HepG2 (cell line): ENCODE data around the gene UPK1A. TPM values are rescaled to one million over a fixed set of nuclear protein-coding genes. Genes with fewer than 3 reads are reported as not detected.
A peak's percentile ranks its signal among the peaks of the same experiment; 100 is the strongest.

Experiments used
- ATAC-seq: fragments of 200-7000 bp; cut with Tn5 transposase; 3 replicates; pipeline ENCODE4 v1.9.1; 2020; ENCODE audit warnings: mild to moderate bottlenecking, moderate library complexity
- BruUV-seq: library from RNA; stranded (reverse); fragments of 400-500 nt; replicated peaks from 2 replicates; lab custom pipeline; 2021; lab: Mats Ljungman, UMichigan
- CTCF ChIA-PET: fragments of 300-600 bp; formaldehyde crosslinking; extraction: SDS; loops from one replicate; lab custom pipeline; 2021; ENCODE audit warnings: low total read pairs, inconsistent platforms, low intra/inter-chr PET ratio; lab: Yijun Ruan, JAX
- POLR2A ChIA-PET: fragments of 350-600 bp; sonication (Branson Sonifier 250); formaldehyde crosslinking; loops from one replicate; lab custom pipeline; 2020; ENCODE audit warnings: antibody characterized with exemption, inconsistent platforms; lab: Yijun Ruan, JAX
- DNase-seq: peaks from one replicate; pipeline ENCODE4 v3.0.0-alpha.2; 2015; ENCODE audit warnings: low spot score
- FAIRE-seq: peaks from 3 replicates; lab custom pipeline; 2011; peaks lifted over from hg19 to GRCh38; lab: Jason Lieb, UNC
- H2AFZ ChIP-seq: one replicate; pipeline ENCODE4 v1.6.1; 2011; ENCODE audit warnings: low read length, inconsistent platforms
- H3K27ac ChIP-seq: fragments of 300-600 bp; 3 replicates; pipeline ENCODE4 v1.8.0; 2011; ENCODE audit warnings: mixed run types, mild to moderate bottlenecking, mixed read lengths, low read length, inconsistent platforms; ENCODE audit not compliant: insufficient read depth; ENCODE audit errors: extremely low read length
- H3K27me3 ChIP-seq, 2 experiments: fragments of 200-600 bp in 1 of 2; 2 replicates in 1 of 2; 3 replicates in 1 of 2; pipeline versions ENCODE4 v1.6.0 to v1.8.0; 2011; ENCODE audit warnings: low read length in 2 of 2, mild to moderate bottlenecking in 2 of 2, moderate library complexity in 2 of 2, inconsistent platforms in 1 of 2; ENCODE audit not compliant: insufficient read depth in 2 of 2, control insufficient read depth in 1 of 2
- H3K36me3 ChIP-seq, 2 experiments: fragments of 200-600 bp in 1 of 2; replicated peaks in 1 of 2; 2 replicates in 1 of 2; 3 replicates in 1 of 2; pipeline versions ENCODE4 v1.5.1 to v1.8.0; 2011; ENCODE audit warnings: low read length in 2 of 2, inconsistent platforms in 1 of 2; ENCODE audit not compliant: insufficient read depth in 2 of 2, control insufficient read depth in 1 of 2
- H3K4me1 ChIP-seq: 2 replicates; pipeline ENCODE4 v1.5.1; 2012; ENCODE audit warnings: low read length, inconsistent platforms; ENCODE audit not compliant: insufficient read depth
- H3K4me2 ChIP-seq: 2 replicates; pipeline ENCODE4 v1.6.0; 2011; ENCODE audit warnings: low read depth, low read length, inconsistent platforms
- H3K4me3 ChIP-seq, 3 experiments: fragments of 200-600 bp in 1 of 3; sonication (generic), shearing (Covaris generic) in 1 of 3; replicated peaks in 1 of 3; 2 replicates each; pipeline ENCODE4 v1.5.1; 2011 to 2016; ENCODE audit warnings: low read length in 3 of 3, inconsistent platforms in 2 of 3, low read depth in 2 of 3, mild to moderate bottlenecking in 2 of 3, control low read depth in 1 of 3, mixed read lengths in 1 of 3; ENCODE audit not compliant: insufficient read depth in 1 of 3
- H3K79me2 ChIP-seq: one replicate; pipeline ENCODE4 v1.6.1; 2011; ENCODE audit warnings: low read length, inconsistent platforms; ENCODE audit not compliant: insufficient read depth
- H3K9ac ChIP-seq: 2 replicates; pipeline ENCODE4 v1.6.0; 2011; ENCODE audit warnings: mild to moderate bottlenecking, low read depth, low read length, inconsistent platforms; ENCODE audit not compliant: insufficient read depth
- H3K9me3 ChIP-seq: 2 replicates; pipeline ENCODE4 v1.5.1; 2012; ENCODE audit warnings: mild to moderate bottlenecking, low read length
- H4K20me1 ChIP-seq: 2 replicates; pipeline ENCODE4 v1.6.0; 2011; ENCODE audit warnings: inconsistent platforms, mild to moderate bottlenecking, low read length, moderate library complexity; ENCODE audit not compliant: insufficient read depth
- ISL2 ChIP-seq: sonication (generic); formaldehyde crosslinking; IDR thresholded peaks from 2 replicates; pipeline ENCODE4 v1.5.0; 2020; ENCODE audit warnings: missing genetic modification reagents
- KDM2A ChIP-seq: sonication (generic); formaldehyde crosslinking; IDR thresholded peaks from 2 replicates; pipeline ENCODE4 v1.4.0; 2020; ENCODE audit warnings: low read depth, missing genetic modification reagents, borderline replicate concordance
- KDM5B ChIP-seq: sonication (generic); formaldehyde crosslinking; IDR thresholded peaks from 2 replicates; pipeline ENCODE4 v1.4.0; 2020; ENCODE audit warnings: missing genetic modification reagents, mild to moderate bottlenecking, borderline replicate concordance
- MXD4 ChIP-seq: IDR thresholded peaks from 2 replicates; pipeline ENCODE4 v1.6.1; 2016; ENCODE audit warnings: mild to moderate bottlenecking, missing biosample characterization, missing genetic modification reagents
- SAP130 ChIP-seq: IDR thresholded peaks from 2 replicates; pipeline ENCODE4 v1.6.1; 2016; ENCODE audit warnings: low read depth
- SMC3 ChIP-seq: IDR thresholded peaks from 2 replicates; pipeline ENCODE4 v1.6.1; 2011; ENCODE audit warnings: low read length, improper control_type of control experiment
- SUZ12 ChIP-seq: fragments of 150-350 bp; IDR thresholded peaks from 2 replicates; pipeline ENCODE4 v1.6.1; 2014; ENCODE audit warnings: low read depth, low read length
- ZBTB1 ChIP-seq: sonication (generic); formaldehyde crosslinking; IDR thresholded peaks from 2 replicates; pipeline ENCODE4 v1.4.0; 2020; ENCODE audit warnings: missing genetic modification reagents, borderline replicate concordance
- ZKSCAN8 ChIP-seq: IDR thresholded peaks from 2 replicates; pipeline ENCODE4 v1.6.1; 2016; ENCODE audit warnings: borderline replicate concordance, missing genetic modification reagents, missing compliant biosample characterization
- ZNF225 ChIP-seq: sonication (generic); formaldehyde crosslinking; IDR thresholded peaks from 2 replicates; pipeline ENCODE4 v1.4.0; 2020; ENCODE audit warnings: mild to moderate bottlenecking, missing genetic modification reagents
- ZNF362 ChIP-seq: sonication (generic); formaldehyde crosslinking; IDR thresholded peaks from 2 replicates; pipeline ENCODE4 v1.4.0; 2020; ENCODE audit warnings: missing genetic modification reagents, mild to moderate bottlenecking, borderline replicate concordance
- ZNF430 ChIP-seq: sonication (generic); formaldehyde crosslinking; IDR thresholded peaks from 2 replicates; pipeline ENCODE4 v1.9.0; 2021; ENCODE audit warnings: mild to moderate bottlenecking, missing genetic modification reagents
- ZNF607 ChIP-seq: sonication (generic); formaldehyde crosslinking; IDR thresholded peaks from 2 replicates; pipeline ENCODE4 v1.5.1; 2020; ENCODE audit warnings: missing genetic modification reagents, mild to moderate bottlenecking, borderline replicate concordance
- ZNF672 ChIP-seq: sonication (generic); formaldehyde crosslinking; IDR thresholded peaks from 2 replicates; pipeline ENCODE4 v1.8.1; 2022; ENCODE audit warnings: missing genetic modification reagents
- WGBS: methylation state at CpG from one replicate; pipeline ENCODE4 v1.1.6; 2017; ENCODE audit warnings: low lambda C conversion rate; 5-methylcytosine and 5-hydroxymethylcytosine counted together
- in situ Hi-C: cut with HindIII; loops from 2 replicates; pipeline ENCODE4 v1.10.0; 2017; ENCODE audit warnings: low pct_unique_long_range_greater_than_20kb; ENCODE audit not compliant: extremely low pct_ligation_motif_present
- intact Hi-C: fragments of 100-400 bp; cut with micrococcal nuclease; formaldehyde crosslinking; loops from one replicate; pipeline ENCODE4 v1.10.0; 2022; ENCODE audit not compliant: unreplicated experiment
- polyA plus RNA-seq, 8 experiments: library from polyadenylated mRNA; depleted of rRNA in 3 of 8; stranded (reverse) in 7 of 8; unstranded in 1 of 8; fragments of >200 nt; fragmentation: Illumina TruSeq in 4 of 8; extraction: Trizol in 4 of 8; gene quantifications; 2 replicates each; pipeline versions ENCODE4 v1.2.1 to v1.2.3, GENCODE V29; 2011 to 2016; ENCODE audit warnings: low read depth in 4 of 8, missing spikeins in 1 of 8, mixed read lengths in 1 of 8; ENCODE audit not compliant: insufficient read depth in 1 of 8
- total RNA-seq, 5 experiments: library from RNA; depleted of rRNA; stranded (reverse); fragments of >200 nt; fragmentation: Illumina TruSeq; extraction: Trizol; gene quantifications; 2 replicates each; pipeline ENCODE4 v1.2.3, GENCODE V29; 2016; ENCODE audit warnings: low read depth in 1 of 5
- TF ChIP-seq, protein P1 (sequence below): sonication (generic); formaldehyde crosslinking; IDR thresholded peaks from 2 replicates; pipeline ENCODE4 v1.4.0; 2020; ENCODE audit warnings: missing genetic modification reagents, borderline replicate concordance
- TF ChIP-seq, protein P2 (sequence below): IDR thresholded peaks from 2 replicates; pipeline ENCODE4 v1.6.1; 2016; ENCODE audit warnings: missing compliant biosample characterization, missing genetic modification reagents, borderline replicate concordance
- TF ChIP-seq, protein P3 (sequence below): sonication (generic); formaldehyde crosslinking; IDR thresholded peaks from 2 replicates; pipeline ENCODE4 v1.5.0; 2020; ENCODE audit warnings: missing genetic modification reagents
- TF ChIP-seq, protein P4 (sequence below): IDR thresholded peaks from 2 replicates; pipeline ENCODE4 v1.6.1; 2018; ENCODE audit warnings: missing genetic modification reagents

UPK1A gene
- total and polyA plus RNA-seq, 2 of the 13 experiments (the other 11 are each of a cell fraction or from before 2014, with no cell fraction given) = 2.9 TPM; not detected in 1

DNA sequence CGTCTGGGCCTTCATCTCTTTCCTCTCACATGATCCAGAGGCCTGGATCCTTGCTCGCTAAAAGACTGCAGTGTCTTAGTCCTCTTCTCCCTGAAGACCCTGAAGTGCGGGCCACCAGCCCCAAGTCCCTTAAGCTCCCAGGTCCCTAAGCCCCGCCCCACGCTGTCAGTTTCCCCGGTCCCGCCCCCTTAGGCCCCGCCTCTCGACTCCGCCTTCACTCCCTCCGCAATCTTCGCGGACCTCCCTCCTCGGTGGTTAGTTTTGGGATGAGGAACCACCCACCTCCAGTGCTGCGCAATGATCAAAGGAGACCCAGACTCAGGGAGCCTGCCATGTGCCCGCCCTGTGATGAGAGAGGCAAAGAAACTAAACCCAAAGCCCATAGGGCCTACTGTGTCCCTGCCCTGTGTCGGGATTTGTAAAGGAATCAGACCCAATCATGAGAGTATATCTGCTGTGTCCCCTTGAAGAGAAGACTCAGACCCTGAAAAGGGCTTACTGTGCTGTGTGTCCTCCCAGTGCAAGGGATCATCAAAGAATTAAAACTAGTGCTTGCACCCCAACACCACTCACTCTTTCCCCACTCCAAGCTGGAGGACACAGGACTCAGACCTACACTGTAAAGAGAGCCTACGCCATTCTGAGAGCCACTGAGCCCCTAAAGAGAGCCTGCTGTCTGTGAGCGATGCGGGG is 21.2 kb upstream of the UPK1A start:
- ChIA-PET CTCF (no interaction called here), POLR2A (interaction anchor here (0.8 to 4.8 kb wide), 5 partner anchors 16 to 101 kb away, joined by 3 to 44 read pairs (median 5); partner anchors contain the start of genes HAUS5 and RBM42)
- DNase-seq (peak; percentile 53), FAIRE-seq (peak; percentile 74), ATAC-seq (peak; percentile 17)
- Histone ChIP-seq H3K36me3 (no peaks in the 10 kb centered on the region), H3K27ac (peak overlapping the region; percentile 79), H3K9ac (peak overlapping the region; percentile 75), H4K20me1 (no peaks in the 10 kb centered on the region), H3K4me2 (peak overlapping the region; percentile 97), H3K27me3 (no peaks in the 10 kb centered on the region; a peak in 1 of 5 replicates), H3K4me1 (peaks cover 55% of the 10 kb centered on the region), H2AFZ (peak overlapping the region; percentile 77), H3K4me3 (peak overlapping the region; percentile 65 to 81 (median 66)), H3K9me3 (no peaks in the 10 kb centered on the region), H3K79me2 (peaks cover 14% of the 10 kb centered on the region)
- intact Hi-C loops = loop anchor here (10.0 kb wide), 1 partner anchor 90 kb away; no protein-coding TSS in a partner anchor
- in situ Hi-C loops = loop anchor here (5.0 kb wide), 1 partner anchor 98 kb away; the partner anchor contains the start of gene TMEM147
- BruUV-seq = no TSS peak
- 4% methylated on average over 20 of the region's 20 CpGs for WGBS
- TF ChIP-seq SMC3 (no peak), KDM5B (CRISPR knock-in tag) (no peak), ZNF362 (no peak), ZNF672 (no peak), ZNF430 (CRISPR knock-in tag) (no peak), KDM2A (CRISPR knock-in tag) (peak; percentile 24; the same call in 1 of the 2 replicates), ZBTB1 (CRISPR knock-in tag) (no peak), SAP130 (CRISPR knock-in tag) (peak; percentile 9), MXD4 (CRISPR knock-in tag) (no peak), ZNF225 (CRISPR knock-in tag) (peak; percentile 63; the same call in 1 of the 2 replicates), ISL2 (CRISPR knock-in tag) (0 out of 2 replicates have a peak, but pooled peaks have one; percentile 20), ZKSCAN8 (CRISPR knock-in tag) (no peak), ZNF607 (CRISPR knock-in tag) (peak; percentile 9; the same call in 1 of the 2 replicates), SUZ12 (no peak)
- TF ChIP-seq, protein P1, sequence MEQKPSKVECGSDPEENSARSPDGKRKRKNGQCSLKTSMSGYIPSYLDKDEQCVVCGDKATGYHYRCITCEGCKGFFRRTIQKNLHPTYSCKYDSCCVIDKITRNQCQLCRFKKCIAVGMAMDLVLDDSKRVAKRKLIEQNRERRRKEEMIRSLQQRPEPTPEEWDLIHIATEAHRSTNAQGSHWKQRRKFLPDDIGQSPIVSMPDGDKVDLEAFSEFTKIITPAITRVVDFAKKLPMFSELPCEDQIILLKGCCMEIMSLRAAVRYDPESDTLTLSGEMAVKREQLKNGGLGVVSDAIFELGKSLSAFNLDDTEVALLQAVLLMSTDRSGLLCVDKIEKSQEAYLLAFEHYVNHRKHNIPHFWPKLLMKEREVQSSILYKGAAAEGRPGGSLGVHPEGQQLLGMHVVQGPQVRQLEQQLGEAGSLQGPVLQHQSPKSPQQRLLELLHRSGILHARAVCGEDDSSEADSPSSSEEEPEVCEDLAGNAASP = 0 out of 2 replicates have a peak, but pooled peaks have one; percentile 10
- TF ChIP-seq, protein P2, sequence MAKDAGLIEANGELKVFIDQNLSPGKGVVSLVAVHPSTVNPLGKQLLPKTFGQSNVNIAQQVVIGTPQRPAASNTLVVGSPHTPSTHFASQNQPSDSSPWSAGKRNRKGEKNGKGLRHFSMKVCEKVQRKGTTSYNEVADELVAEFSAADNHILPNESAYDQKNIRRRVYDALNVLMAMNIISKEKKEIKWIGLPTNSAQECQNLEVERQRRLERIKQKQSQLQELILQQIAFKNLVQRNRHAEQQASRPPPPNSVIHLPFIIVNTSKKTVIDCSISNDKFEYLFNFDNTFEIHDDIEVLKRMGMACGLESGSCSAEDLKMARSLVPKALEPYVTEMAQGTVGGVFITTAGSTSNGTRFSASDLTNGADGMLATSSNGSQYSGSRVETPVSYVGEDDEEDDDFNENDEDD (CRISPR knock-in tag) = no peak
- TF ChIP-seq, protein P3, sequence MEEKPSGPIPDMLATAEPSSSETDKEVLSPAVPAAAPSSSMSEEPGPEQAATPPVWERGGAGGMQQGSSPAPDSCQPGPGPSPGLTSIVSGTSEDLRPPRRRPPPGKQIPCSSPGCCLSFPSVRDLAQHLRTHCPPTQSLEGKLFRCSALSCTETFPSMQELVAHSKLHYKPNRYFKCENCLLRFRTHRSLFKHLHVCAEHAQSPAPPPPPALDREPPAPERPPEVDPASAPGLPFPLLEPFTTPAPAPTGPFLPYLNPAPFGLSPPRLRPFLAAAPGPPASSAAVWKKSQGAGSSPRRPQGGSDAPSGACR (CRISPR knock-in tag) = no peak
- TF ChIP-seq, protein P4, sequence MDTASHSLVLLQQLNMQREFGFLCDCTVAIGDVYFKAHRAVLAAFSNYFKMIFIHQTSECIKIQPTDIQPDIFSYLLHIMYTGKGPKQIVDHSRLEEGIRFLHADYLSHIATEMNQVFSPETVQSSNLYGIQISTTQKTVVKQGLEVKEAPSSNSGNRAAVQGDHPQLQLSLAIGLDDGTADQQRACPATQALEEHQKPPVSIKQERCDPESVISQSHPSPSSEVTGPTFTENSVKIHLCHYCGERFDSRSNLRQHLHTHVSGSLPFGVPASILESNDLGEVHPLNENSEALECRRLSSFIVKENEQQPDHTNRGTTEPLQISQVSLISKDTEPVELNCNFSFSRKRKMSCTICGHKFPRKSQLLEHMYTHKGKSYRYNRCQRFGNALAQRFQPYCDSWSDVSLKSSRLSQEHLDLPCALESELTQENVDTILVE (CRISPR knock-in tag) = no peak
